Stimulated activated CD8-positive, alpha-beta memory T cell treated with anti-CD3 and anti-CD28 coated beads, Interleukin-4, amount 100 ng/mL, for 1 hour (primary cell): Measurements from ENCODE around the gene GTF2IRD1.
"Not testable (repeated sequence)": the region's sequence is repeated elsewhere in the genome, so short reads cannot be mapped to it uniquely, and the experiment has no call there.

Source experiments
- DNase-seq, 2 donors: peaks; one replicate each; pipeline ENCODE4 v3.0.0-alpha.2; 2020; ENCODE audit warnings: low read depth in 2 of 2, low spot score in 1 of 2

The GTF2IRD1 gene

DNA sequence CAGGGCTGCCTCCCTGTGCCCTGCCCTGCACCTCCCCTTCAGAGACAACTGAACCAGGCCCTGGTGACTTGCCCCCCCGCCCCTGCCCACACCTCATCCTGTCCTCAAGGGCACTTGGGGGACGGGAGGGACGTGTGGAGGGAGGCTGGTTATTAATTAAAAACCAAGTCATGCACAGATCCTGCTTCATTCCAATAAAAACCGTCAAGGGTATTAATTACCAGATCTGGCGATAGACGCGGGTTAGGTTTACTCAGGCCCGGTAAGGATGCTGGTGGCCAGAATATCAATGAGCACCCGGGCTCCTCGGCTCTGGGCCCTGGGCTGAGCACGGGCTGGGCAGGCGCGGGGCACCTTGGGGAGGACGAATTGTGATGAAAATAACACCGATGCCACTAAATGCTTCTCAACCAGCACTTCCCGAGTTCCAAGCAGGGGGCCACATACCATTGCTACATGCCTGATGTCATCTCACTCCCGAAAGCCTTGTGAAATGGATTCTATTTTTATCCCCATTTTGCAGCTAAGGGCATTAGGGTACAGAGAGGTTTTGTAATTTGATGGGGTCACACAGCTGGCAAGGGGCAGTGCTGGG lies 24.5 kb upstream of the GTF2IRD1 start:
- DNase-seq, result no peak

DNA sequence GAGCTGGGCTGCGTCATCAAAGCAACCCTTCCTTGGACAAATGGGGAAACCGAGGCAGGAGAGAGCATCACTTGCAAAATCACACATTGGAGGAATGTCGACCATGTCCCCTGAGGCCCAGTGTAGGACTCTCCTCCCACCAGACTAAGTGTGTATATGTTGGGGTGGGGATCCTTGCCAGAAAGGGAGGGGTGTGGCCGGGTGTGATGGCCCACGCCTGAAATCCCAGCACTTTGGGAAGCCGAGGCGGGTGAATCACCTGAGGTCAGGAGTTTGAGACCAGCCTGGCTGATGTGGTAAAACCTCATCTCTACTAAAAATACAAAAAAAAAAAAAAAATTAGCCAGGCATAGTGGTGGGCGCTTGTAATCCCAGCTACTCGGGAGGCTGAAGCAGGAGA lies 23.3 kb upstream of the GTF2IRD1 start:
- DNase-seq, result not testable (repeated sequence)

DNA sequence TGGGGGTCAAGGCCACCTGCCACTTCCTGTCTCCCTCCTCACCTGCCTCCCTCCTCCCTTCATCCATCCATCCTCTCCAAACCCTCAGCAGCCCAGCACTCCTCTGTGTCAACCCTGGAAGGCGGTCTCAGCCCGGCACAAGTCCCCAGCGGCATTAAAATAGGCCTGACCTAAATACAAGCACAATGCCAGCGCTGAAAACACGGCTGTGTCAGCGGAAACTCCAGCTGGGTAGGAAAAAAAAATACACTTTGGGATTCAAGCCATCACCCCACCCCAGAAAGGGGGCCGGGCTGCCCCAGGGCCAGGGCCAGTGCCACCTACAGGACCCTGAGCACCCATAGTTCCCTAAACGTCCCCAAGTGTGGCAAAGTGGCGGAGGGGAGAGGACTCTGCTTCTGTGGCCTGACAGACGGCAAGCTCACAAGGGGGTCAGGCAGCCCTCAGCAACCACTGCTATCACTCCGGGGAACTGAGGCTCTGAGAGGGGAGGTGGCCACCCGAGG lies 22.7 kb upstream of the GTF2IRD1 start:
- no peak for DNase-seq

DNA sequence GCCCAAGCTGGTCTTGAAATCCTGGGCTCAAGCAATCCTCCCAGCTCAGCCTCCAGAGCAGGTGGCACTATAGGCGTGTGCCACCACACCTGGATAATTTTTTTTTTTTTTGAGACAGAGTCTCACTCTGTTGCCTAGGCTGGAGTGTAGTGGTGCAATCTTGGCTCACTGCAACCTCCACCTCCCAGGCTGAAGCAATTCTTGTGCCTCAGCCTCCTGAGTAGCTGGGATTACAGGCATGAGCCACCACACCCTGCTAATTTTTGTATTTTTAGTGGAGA lies 16.5 kb upstream of the GTF2IRD1 start:
- DNase-seq, result not testable (repeated sequence)

GRCh38 chr7:74438327-74438726 lies 15.4 kb upstream of the GTF2IRD1 start:
- no peak for DNase-seq

DNA sequence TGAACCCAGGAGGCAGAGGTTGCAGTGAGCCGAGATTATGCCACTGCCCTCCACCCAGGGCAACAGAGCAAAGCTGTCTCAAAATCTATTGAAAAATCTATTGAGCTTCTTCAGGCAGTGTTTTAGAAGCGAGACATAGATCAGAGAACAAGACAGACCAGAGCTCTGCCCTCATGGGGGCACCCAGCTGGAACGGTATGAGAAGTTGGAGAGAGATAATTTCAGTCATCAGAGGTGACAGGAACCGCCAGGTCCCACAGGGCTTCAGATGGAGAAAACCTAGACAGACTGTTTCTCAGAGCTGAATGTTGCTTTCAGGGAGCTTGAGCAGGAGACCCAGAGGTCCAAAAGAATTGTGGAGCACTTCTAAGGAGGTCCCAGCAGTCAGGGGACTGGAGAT lies 14.2 kb upstream of the GTF2IRD1 start:
- no peak for DNase-seq

- DNase-seq, result not testable (repeated sequence)
These were observed 13.6 kb upstream of the GTF2IRD1 start for GRCh38 chr7:74440143-74440542.

GRCh38 chr7:74441801-74442200 lies 11.9 kb upstream of the GTF2IRD1 start:
- no peak for DNase-seq

DNA sequence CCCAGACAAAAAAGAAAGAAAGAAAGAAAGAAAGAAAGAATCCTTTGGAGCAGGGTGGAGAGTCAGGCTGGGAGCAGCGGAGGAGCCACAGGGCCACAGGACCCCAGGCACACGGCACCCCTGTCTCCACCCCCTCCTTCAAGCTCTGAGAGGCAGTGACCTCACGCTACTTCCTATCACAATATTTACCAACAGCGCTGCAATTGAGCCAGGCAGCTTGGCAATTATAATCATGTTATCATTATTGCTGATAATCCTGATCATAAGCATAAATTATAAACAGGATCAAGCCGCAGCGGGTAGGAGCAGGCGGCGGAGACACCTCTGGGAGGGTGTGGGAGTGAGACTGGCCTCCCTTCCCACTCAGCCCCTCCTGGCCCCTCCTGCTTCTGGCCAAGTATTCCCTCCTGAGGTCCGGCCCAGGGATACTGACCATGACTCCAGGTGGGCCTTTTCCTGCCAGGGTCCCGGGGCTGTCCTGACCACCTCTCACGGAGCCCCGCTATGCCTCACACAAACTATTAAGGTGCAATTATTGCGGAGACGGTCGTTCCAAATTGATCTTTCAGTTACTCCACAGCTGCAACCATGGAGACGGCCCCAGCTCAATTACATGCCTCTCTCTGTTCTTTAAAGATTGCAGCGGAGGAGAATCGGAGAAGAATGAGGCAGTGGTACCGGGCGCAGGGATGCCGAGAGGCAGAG lies 10.0 kb upstream of the GTF2IRD1 start:
- no peak for DNase-seq

DNA sequence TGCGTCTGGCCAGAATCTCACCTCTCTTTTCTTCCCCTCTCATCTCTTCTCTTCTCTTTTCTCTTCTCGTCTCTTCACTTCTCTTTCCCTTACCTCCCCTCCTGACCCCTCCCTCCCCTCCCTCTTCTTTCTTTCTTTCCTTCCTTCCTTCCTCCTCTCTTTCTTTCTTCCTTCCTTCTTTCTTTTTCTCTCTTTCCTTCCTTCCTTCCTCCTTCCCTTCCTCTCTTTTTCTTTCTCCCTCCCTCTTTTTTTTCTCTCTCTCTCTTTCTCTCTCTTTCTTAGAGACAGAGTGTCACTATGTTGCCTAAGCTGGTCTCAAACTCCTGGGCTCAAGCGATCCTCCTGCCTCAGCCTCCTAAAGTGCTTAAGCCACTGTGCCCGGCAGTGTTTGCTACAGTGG lies 4.6 kb upstream of the GTF2IRD1 start:
- no peak for DNase-seq

DNA sequence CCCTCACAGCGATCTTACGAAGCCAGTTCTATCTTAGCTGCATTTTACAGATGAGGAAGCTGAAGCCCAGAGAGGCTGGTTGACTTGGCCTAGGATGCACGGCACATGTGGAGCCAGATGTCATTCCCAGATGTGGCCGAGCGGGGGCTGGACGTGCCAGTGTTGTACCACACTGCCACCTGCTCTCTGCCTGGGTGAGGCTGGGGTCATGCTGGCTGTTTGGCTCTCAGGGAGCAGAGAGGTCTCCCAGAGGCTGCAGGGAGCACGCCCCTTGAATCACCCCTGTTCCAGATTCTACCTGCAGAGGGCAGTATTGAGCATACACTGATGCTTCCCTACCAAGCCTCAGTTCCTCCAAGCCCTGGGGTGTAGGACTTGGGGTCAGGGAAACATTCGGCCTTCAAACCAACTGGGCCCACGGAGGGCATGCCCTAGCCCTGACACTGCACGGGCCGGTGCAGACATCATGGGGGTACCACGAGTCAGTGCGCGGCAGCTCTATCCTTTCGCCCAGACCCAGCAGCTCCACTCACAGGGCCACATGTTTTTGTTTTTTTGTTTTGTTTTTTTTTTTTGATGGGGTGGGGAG lies 3.8 kb upstream of the GTF2IRD1 start:
- peak; percentile 56 to 58 for DNase-seq

- DNase-seq, result no peak
These were observed 871 bp upstream of the GTF2IRD1 start for GRCh38 chr7:74452748-74453321.

GRCh38 chr7:74454021-74454924 lies 567 bp downstream of the GTF2IRD1 start:
- no peak for DNase-seq

- DNase-seq, result no peak
These were observed 1.2 kb downstream of the GTF2IRD1 start for GRCh38 chr7:74454925-74455288.

DNA sequence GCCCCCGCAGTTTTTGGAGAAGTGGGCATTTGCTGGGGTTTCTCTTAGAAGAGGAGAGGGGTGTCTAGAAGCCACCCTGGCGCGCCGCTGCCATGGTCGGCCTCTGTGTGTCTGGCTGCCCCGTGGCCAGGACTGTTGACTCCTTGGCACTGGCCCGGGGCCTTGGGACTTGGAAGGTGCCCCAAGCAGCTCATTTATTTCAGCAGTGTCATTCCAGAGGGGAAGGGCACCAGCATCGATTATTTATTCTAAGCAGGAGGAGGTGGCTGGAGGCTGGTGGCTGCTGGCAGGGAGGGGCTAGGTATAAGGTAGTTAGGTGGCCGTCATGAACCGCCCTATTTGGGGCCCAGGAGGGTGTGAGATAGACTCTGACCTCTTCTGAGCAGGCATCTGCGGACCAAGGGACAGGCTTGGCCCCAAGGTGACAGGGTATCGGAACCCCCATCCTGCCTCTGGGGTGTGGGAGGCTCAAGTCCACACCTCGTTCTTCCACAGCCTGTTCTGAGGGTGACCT lies 1.6 kb downstream of the GTF2IRD1 start:
- DNase-seq, result no peak

GRCh38 chr7:74455928-74456327 lies 2.2 kb downstream of the GTF2IRD1 start:
- no peak for DNase-seq

GRCh38 chr7:74457007-74457406 lies 3.3 kb downstream of the GTF2IRD1 start:
- DNase-seq, result no peak

DNA sequence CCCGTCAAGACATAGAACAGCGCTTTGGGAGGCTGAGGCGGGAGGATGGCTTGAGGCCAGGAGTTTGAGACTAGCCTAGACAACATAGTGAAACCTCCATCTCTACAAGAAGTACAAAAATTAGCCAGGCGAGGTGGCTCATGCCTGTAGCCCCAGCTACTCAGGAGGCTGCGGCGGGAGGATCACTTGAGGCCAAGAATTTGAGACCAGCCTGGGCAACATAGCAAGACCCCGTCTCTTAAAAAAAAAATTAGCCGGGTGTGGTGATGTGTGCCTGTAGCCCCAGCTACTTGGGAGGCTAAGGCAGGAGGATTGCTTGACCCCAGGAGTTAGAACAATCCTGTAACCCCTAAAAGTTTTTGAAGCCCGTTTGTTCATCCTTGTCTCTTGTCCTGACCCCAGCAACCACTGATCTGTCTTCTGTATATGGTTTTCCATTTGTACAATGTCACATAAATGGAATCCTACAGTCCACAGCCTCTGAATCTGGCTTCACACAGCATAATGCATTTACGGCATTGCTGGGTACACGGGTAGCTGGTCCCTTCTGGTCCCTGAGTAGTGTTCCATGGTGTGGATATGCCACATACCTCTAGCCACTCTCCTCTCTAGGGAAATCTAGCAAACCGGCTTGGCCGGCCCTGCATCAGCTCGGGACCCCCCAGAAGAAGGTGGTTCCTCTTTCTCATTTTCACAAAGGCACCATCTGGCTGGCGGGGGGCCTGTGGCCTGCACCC lies 8.4 kb downstream of the GTF2IRD1 start:
- DNase-seq, result no peak

- DNase-seq, result no peak
These were observed 9.0 kb downstream of the GTF2IRD1 start for GRCh38 chr7:74462707-74463100.
